Measurements from ENCODE around the gene EFNA5. TPM values are rescaled to one million over a fixed set of nuclear protein-coding genes. Genes with fewer than 3 reads are reported as not detected.

The EFNA5 gene
- total RNA-seq, 1 donor from 2014 or later = 36.1 TPM

DNA sequence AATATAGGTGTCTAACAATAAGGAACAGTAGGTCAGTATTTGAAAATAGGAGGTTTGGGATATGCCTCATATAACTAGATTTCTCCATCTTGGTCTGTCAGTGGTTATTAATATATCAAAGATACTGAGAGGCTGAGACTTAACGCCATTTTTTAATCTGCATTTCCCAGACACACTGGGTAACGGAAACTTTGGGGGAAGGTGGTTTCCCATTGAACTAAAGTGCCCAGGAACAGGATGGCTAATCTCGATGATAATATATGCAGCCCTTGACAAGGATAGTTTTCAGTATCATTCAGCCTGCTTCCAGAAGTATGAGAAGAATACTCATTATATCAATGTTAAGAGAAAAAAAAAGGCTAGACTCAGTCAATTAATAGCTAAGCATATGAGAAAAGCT is 30.7 kb downstream of the EFNA5 start:
- DNase-seq = no peak

DNA sequence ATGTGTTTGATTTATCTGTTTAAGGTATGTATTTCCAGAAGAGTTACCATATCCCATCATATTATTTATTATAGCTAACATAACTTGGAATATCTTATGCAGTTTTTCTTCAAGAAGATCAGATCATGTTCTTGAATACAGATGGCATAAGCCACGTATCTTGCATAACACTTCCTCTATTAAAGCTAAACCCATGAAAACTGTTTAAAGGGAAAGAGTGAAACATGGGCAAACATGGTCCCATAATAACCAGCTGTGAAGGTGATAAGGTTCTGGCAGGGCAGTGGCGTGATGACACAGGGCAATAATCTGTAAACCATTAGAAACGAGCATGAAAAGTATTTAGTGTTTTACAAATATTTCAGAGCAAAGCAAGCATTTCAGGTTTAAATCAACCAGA is 34.2 kb downstream of the EFNA5 start:
- no peak for DNase-seq

- DNase-seq = no peak
These were observed 34.7 kb downstream of the EFNA5 start for GRCh38 chr5:107636068-107636467.

GRCh38 chr5:107634981-107635848 is 35.5 kb downstream of the EFNA5 start:
- no peak for DNase-seq

- peak; percentile 29 for DNase-seq
These were observed 37.4 kb downstream of the EFNA5 start for GRCh38 chr5:107633171-107633901.

DNA sequence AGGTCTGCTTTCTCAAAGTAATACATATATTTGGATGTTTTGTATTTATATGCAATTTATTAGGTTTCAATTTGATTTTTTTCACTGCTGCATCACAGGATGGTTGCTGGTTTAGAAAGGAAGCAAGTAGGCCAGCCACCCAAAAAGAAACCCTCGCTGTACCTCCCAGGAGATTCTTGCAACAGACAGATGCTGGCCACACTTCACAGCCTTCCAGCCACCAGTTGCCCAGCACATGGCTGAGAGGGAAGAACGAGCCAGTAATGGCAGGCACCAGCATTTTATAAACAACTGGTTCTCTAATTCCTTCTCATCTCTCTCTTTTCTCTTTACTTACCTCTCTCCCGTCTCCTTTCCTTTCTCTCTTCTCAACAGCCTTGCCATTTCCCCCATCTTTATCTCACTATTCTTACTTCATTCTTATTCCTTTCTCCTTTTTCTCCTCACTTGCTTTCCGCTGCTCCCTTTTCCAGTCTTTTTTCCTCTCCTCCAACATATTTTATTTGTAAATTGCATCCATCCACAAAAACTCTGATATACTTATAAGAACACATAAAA is 38.9 kb downstream of the EFNA5 start:
- DNase-seq = no peak

DNA sequence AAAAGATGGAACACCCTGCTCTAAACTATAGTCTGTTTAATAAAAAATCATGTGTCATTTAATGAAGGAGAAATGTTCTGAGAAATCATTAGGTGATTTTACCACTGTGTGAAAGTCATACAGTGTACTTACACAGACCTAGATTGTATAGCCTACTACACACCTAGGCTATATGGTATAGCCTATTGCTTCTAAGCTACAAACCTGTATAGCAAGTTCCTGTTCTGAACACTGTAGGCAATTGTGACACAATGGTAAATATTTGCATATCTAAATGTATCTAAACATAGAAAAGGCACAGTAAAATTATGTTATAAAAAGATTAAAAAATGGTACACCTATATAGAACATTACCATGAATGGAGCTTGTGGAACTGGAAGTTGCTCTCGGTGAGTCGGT is 40.6 kb downstream of the EFNA5 start:
- DNase-seq = no peak

DNA sequence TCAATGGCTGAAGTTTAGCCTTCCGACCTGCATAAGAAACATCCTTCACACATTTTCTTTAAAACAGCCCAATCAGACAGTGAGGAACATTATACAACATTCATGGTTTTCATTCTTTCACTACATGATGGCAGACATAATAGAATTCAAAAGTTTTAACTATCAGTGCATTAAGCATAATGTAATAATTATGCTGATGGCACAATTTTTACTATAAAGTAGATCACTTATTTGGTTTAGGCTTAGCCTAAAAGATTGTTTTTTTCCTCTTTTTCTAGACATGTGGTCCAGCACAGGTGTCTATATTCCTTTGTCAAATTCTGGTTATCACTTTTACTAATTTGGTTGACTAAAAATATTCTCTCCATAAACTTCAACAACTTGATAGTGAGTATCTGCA is 46.5 kb downstream of the EFNA5 start:
- DNase-seq = no peak

DNA sequence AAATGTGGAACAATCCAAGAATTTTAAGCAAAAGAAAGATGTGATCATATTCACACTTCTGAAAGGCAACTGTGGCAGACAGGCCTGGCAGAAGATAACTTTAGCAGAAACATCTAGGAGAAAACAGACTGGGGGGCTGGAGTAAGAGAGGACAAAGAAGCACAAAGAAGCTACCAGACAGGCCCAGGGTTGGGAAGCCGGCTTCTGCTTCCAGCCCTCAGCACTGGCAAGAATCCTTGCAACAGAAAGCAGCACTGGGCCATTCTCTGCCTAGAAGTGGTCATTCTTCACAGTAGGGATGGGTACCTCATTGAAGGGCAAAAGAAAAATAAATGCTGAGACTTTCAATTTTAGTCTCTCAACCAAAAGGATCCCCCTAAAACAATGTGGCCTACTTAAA is 49.6 kb downstream of the EFNA5 start:
- no peak for DNase-seq

- DNase-seq = no peak
These were observed 51.0 kb downstream of the EFNA5 start for GRCh38 chr5:107619781-107620180.

- peak; percentile 39 for DNase-seq
These were observed 52.5 kb downstream of the EFNA5 start for GRCh38 chr5:107618242-107618641.

DNA sequence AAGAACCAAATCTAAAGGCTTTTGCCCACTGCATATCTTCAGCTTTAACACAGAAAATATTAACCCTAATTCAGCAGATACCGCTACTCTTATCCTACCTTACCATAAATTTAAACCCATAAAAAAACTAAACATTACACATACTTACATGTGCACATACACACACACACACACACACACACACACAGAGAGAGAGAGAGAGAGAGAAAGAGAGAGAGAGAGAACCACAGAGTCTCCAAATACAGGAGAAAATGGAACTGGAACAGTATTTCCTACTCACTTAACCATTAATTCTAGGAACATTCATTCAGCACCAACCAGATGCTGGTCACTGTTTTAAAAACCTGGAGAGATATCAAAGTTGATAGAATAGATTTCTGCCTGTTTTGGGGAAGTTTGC is 53.7 kb downstream of the EFNA5 start:
- DNase-seq = no peak

GRCh38 chr5:107616213-107616612 is 54.5 kb downstream of the EFNA5 start:
- DNase-seq = no peak

GRCh38 chr5:107615299-107615817 is 55.4 kb downstream of the EFNA5 start:
- no peak for DNase-seq

DNA sequence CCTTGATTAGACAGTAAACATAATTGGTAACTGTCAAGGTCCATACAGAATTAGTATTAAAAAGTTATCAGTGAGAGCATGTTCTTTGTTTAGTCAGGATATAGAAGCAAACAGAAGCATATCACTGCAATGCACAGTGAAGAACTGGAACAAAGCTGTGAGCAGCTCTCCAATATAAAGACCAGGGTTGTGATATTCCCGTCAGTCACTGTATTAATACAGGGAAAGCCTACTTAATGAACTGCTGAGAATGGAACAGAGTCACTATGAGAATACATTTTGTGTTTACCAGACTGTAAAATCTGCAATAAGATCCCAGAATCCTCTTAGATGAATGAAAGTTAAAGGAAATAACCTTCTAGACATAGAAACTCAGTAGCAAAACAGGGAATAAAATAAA is 58.2 kb downstream of the EFNA5 start:
- DNase-seq = no peak

DNA sequence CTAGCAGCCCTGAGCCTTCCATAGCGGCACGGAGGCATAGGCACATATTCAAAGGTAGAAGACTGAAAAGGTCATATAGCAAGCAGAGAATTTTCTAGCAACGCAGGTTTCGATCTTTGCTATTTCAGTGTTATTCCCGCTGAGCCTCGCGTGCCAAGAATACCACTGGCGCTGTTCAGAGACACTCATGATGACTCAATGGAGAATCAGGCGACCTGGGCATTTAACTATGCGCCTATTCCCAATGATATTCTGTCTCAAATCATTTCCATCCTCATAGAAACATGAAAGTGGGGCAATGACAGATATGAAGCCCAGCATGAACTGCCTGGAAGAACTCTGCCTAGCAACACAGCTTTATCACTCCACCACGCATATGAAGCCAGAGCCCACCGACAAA is 59.9 kb downstream of the EFNA5 start:
- DNase-seq = no peak

DNA sequence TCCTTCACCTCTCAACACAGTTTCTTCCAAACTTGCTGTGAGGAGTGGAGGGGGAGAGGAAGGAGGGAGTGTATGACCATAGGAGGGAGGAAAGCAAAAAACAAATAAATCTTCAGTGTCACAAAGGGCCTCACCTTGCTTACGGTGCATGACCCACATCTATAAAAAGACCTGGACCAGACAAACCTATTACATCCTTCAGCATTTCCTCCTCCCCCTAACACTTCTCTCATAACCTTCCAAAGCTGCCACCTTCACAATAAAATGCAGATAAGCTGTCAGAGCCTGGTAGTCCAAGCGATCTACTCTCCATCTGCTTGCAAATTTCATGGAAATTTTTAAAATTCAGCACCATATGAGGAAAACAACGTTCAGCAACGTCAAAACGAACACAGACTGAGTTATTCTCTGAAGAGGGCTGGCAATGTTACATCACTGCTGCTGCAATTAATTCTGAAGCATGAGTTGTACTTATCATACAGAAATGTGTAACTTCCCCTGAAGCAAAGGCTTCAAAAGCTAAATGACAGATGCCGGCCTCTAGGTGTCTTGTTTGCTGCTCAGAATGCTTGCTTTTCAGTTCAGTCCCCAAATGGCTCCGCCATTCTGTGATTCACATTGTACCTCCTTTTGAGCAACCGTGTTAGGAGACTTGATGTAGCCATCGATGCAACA is 62.9 kb downstream of the EFNA5 start:
- DNase-seq = no peak

DNA sequence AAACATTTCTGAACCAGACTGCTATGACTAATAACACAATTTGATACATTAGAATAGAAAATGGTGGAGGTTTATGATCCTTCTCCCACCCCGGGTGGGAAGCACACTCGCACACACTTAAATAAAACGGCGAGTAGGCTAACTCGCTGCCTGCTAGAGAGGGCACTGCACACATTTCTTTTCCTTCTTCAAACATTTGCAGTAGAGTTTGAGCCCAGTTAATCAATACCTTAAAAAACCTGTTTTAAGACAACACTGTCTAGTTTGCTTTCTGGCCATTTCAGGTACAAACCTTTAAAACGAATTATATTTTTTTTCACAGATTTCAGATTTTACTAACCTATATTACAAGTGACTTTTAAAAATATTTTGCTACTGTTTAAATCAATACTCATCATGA is 63.5 kb downstream of the EFNA5 start:
- no peak for DNase-seq

DNA sequence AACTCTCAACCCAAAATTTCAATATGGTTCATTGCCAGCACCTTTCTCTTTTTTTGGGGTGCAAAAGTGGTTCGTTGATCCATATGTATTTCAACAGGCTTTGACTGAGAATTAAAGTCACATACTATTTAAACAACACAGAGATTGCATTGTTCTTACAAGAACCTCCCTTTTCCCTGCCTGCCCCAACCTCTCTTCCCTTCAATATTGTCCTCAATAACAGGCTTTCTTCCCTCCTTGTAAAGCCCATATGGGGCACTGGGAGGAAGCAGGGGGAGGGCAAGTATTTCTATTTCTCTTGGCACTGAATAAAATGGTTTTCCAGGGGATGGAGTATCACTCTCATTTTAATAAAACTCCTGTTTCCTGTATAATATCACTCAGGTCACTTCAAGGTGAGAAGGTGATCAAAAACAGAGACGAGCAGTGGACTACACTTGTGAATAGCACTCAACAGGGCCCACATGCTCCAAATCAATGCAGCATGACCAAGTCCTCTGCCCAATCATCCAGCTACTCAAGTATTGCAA is 65.1 kb downstream of the EFNA5 start:
- DNase-seq = peak; percentile 25

DNA sequence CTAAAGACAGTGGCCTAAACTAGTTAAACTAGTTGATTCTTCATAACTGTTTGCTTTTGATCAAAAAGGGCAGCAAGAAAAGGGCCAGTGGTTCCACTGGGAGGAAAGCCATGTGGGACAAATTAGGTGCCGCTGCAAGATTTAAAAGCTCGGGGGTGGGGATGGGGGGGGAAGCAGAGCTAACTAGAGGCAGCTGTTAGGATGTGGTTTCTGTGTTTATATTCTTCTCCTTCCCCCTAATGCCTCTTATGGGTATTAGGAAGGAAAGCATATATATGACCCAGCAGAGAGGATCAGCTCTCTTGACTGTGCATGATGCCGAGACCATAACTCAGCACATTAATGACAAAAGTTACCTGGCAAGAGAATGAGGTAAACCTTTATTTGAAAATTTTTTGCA is 65.7 kb downstream of the EFNA5 start:
- no peak for DNase-seq

DNA sequence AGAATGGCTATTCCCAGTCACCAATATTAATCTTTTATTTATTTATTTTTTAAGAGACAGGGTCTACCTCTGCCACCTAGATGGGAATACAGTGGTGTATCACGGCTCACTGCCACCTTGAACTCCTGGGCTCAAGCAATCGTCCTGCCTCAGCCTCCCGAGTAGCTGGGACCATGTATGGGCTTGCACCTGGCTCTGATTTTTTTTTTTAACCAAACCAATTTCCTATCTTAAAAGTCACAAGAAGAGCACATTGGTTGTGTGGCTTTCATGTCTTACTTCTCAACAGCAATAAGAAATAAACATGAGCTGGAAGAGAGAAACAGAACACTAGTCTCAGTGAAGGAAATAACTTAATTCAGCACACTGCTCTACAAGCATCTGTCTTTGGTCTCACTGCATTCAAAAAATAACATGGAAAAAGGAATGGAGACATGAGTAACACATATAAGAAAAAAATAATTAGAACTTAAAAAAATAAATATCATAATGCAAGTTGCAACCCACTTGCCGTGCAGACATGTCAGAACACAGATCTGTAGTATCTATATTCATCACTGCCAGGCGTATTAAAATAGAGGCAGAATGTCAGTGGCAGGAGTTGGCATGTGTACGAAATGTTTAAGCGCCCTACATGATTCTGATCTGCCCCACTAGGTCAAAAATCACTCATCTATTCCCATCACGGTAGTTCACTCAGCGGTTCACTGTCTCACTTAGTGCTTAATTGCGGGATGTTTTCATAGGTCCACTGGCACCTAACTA is 66.4 kb downstream of the EFNA5 start:
- no peak for DNase-seq

DNA sequence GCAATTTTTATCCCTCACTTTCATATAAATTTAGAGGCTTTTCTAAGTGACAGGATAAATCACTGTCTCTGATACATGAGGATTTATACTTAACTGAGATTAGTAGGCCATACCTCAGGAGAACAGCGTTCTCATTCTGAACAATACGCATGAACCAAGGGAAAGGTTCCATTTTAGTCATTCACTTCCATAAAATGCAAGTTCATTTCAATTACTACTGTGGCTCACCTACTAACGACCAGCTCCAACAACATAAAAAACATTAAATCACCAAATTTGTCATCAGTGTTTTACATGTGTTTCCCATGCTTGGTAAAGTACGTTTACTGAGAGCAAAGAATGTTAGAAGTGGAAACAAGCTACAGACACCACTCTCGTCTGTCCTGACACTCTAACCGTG is 67.4 kb downstream of the EFNA5 start:
- DNase-seq = no peak

All from dermis blood vessel endothelial cell (primary cell).